Colonic mucosa (tissue), 4 donors: ENCODE measurements around the gene LIAS. TPM values are rescaled to one million over a fixed set of nuclear protein-coding genes. Genes with fewer than 3 reads are reported as not detected.

Experiments
- DNase-seq: peaks from one replicate; pipeline ENCODE4 v3.0.0-alpha.2; 2020
- H3K27ac ChIP-seq: fragments of 200-600 bp; one replicate; pipeline ENCODE4 v1.8.0; 2021
- H3K27me3 ChIP-seq: fragments of 200-600 bp; one replicate; pipeline ENCODE4 v1.8.0; 2021
- H3K36me3 ChIP-seq: fragments of 200-600 bp; one replicate; pipeline ENCODE4 v1.8.0; 2021
- H3K4me1 ChIP-seq: fragments of 200-600 bp; one replicate; pipeline ENCODE4 v1.8.0; 2021; ENCODE audit warnings: mild to moderate bottlenecking
- H3K4me3 ChIP-seq: fragments of 200-600 bp; one replicate; pipeline ENCODE4 v1.8.0; 2021
- H3K9ac ChIP-seq, 2 donors: one replicate each; pipeline ENCODE4 v1.7.0; 2013; ENCODE audit warnings: control low read depth in 2 of 2, low read depth in 2 of 2, low read length in 2 of 2
- H3K9me3 ChIP-seq: fragments of 200-600 bp; one replicate; pipeline ENCODE4 v1.8.0; 2021
- intact Hi-C: fragments of 100-400 bp; cut with DNase I; formaldehyde crosslinking; loops from one replicate; pipeline ENCODE4 v1.14.1; 2022
- total RNA-seq, 2 donors: library from RNA; stranded (reverse); fragmentation: NEBNext Ultra II Directional in 1 of 2; extraction: Animal tissue kit (Norgen Biotek cat#: 25700) in 1 of 2; gene quantifications; one replicate each; pipeline ENCODE4 v1.2.1, GENCODE V29; 2021
- TF ChIP-seq, protein P1 (sequence below): fragments of 200-600 bp; IDR thresholded peaks from one replicate; pipeline ENCODE4 v1.8.0; 2022; ENCODE audit warnings: antibody characterized with exemption, mild to moderate bottlenecking
- donor health status: healthy.
- donor health status: DM: no; HTN: no; CAD: no.
- donor health status: DM: no; HTN: no; CAD: no.

LIAS gene
- total RNA-seq, 2 donors from 2014 or later = 21.1 to 28.3 TPM

DNA sequence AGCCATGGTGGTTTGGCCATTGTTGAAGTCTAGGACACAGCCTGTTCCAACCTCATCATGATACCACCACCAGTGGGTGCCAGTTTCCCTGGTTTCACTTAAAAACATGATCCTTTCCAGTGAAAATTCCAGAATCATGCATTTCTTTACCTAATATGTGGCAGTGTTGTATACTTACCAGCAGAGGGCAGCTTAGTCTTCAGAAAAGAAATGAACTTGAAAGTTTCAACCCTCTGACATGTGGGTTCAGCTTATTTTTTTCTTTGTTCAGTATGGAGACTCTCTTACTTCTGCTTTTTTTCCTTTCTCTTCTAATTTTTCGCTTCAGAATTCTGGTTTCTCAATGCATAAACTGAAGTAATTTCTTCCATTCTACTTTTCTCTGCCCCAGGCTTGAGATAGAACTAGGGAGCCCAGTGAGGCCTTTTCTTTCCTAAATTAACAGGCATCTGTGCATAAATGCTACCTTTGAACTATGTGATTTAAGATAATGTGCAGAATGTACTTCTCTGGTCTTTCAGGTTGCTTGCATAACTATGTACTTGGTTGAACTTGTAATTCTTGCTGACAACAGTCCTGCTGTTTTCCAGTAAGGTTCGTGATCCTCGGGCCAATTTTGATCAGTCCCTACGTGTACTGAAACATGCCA lies 10.7 kb downstream of the LIAS start:
- Histone ChIP-seq H3K27me3 (no peaks in the 10 kb centered on the region), H3K9me3 (no peaks in the 10 kb centered on the region), H3K36me3 (no peaks in the 10 kb centered on the region), H3K4me1 (no peaks in the 10 kb centered on the region), H3K27ac (no peak overlapping the region), H3K4me3 (no peak overlapping the region), H3K9ac (no peak overlapping the region)
- intact Hi-C loops = loop anchor here (5.0 kb wide), 1 partner anchor 508 kb away; the partner anchor contains the start of gene PDS5A
- peak; percentile 46 for DNase-seq
- TF ChIP-seq, protein P1, sequence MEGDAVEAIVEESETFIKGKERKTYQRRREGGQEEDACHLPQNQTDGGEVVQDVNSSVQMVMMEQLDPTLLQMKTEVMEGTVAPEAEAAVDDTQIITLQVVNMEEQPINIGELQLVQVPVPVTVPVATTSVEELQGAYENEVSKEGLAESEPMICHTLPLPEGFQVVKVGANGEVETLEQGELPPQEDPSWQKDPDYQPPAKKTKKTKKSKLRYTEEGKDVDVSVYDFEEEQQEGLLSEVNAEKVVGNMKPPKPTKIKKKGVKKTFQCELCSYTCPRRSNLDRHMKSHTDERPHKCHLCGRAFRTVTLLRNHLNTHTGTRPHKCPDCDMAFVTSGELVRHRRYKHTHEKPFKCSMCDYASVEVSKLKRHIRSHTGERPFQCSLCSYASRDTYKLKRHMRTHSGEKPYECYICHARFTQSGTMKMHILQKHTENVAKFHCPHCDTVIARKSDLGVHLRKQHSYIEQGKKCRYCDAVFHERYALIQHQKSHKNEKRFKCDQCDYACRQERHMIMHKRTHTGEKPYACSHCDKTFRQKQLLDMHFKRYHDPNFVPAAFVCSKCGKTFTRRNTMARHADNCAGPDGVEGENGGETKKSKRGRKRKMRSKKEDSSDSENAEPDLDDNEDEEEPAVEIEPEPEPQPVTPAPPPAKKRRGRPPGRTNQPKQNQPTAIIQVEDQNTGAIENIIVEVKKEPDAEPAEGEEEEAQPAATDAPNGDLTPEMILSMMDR = peak; percentile 69

DNA sequence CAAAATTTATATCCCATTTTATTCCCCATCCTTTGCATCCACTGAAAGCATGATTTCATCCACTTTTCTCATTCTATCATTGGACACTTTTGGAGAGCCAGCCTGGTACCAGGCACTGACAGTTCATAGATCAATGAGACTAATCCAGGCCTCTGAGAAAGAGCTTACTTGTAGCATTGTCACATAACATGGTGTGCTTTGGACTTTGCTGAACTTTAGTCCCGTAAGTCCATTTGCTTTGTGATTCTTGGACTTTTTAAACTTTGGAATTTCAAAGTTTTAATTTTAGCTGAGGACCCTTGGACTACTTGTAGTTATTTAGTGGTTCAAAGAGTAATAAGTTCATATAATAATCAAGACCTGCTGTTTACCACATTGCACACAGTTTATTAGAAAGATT lies 11.5 kb downstream of the LIAS start:
- Histone ChIP-seq H3K27me3 (no peaks in the 10 kb centered on the region), H3K27ac (no peak overlapping the region), H3K36me3 (no peaks in the 10 kb centered on the region), H3K9ac (no peak overlapping the region), H3K4me1 (no peaks in the 10 kb centered on the region), H3K9me3 (no peaks in the 10 kb centered on the region), H3K4me3 (no peak overlapping the region)
- TF ChIP-seq, protein P1 = no peak
- intact Hi-C loops = no loop called here
- no peak for DNase-seq

DNA sequence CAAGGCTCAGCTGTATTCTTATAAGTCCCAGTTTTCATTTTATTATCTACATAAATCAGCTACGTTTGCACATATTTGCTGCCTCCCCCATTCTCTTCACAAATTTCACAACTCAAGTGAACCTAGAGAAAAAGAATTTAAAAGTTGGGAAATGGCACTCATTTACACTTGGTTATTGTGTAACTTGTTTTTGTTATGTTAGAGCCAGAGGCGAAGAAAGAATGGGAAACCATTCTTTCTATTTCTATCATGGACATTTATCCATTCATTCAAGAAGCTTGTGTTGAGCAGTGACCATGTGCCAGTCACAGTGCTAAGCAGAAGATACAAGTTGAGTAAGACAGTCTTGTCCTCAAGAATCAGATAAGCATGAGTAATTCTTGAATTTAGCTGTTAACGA lies 13.5 kb downstream of the LIAS start:
- H3K27ac ChIP-seq = no peak overlapping the region
- no peaks in the 10 kb centered on the region for H3K36me3 ChIP-seq
- H3K4me1 ChIP-seq = no peaks in the 10 kb centered on the region
- H3K9ac ChIP-seq = no peak overlapping the region
- H3K4me3 ChIP-seq = no peak overlapping the region
- intact Hi-C loops = no loop called here
- TF ChIP-seq, protein P1 = no peak
- H3K9me3 ChIP-seq = no peaks in the 10 kb centered on the region
- no peaks in the 10 kb centered on the region for H3K27me3 ChIP-seq
- DNase-seq = no peak

DNA sequence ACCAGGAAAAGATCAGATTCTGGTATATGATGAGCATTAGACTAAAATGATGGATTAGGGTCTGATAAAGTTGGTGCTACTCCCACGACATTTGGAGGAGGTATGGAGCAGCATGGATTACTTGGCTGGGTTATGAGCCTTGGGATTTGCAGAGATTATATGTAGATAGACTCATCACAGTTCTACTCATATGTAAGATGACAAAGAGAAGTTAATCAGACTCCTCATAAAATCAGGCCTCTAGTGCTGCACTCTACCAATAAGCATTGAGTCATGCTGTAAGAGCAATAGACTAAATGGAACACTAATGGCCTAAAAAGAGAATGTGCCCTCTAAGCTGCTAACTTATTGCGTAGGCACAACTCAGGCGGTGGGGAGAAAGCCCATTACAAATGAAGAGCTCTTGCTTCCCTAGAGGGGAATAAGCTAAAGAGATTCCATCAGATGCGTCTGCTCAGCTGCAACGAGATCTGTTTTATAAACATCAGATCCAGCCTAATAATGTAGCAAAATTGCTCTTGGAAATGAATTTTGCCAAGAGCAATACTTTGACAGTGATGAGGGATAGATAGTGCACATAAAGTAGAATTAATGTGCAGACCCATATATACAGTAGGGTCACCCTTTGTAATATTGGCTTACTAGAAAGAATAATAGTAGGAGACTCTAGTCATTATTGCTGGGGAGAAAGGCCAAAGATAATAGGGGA lies 17.5 kb downstream of the LIAS start:
- no peak for DNase-seq
- Histone ChIP-seq H3K36me3 (no peaks in the 10 kb centered on the region), H3K27me3 (no peaks in the 10 kb centered on the region), H3K9ac (no peak overlapping the region), H3K9me3 (no peaks in the 10 kb centered on the region), H3K27ac (no peak overlapping the region), H3K4me3 (no peak overlapping the region), H3K4me1 (no peaks in the 10 kb centered on the region)
- TF ChIP-seq, protein P1 = no peak
- intact Hi-C loops = no loop called here

DNA sequence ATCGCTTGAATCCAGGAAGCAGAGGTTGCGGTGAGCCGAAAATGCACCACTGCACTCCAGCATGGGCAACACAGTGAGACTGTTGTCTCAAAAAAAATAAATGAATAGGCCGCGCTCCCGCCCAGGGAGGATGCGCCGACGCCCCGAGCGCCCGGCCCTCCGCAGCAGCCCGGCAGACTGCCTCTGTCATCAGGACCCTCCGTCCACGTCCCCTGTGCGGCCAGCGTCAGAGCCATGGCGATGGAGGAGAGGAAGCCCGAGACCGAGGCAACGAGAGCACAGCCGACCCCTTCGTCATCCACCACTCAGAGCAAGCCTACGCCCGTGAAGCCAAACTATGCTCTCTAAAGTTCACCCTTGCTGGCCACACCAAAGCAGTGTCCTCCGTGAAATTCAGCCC lies 21.4 kb downstream of the LIAS start:
- DNase-seq = no peak
- intact Hi-C loops = no loop called here
- Histone ChIP-seq H3K27ac (no peak overlapping the region), H3K4me3 (no peak overlapping the region), H3K9ac (no peak overlapping the region), H3K4me1 (no peaks in the 10 kb centered on the region), H3K36me3 (no peaks in the 10 kb centered on the region), H3K9me3 (no peaks in the 10 kb centered on the region), H3K27me3 (no peaks in the 10 kb centered on the region)
- TF ChIP-seq, protein P1 = no peak
